Mammary epithelial cell (primary cell): ENCODE data around the gene GNE.

Experiments used
- EZH2 ChIP-seq: IDR thresholded peaks from 2 replicates; pipeline ENCODE4 v1.6.1; 2012; ENCODE audit warnings: low read length, inconsistent platforms, borderline replicate concordance
- TF ChIP-seq, protein P1 (sequence below), 2 donors: IDR thresholded peaks in 1 of 2; conservative IDR thresholded peaks in 1 of 2; 2 replicates each; pipeline ENCODE4 v1.5.1; 2011 to 2012; ENCODE audit warnings: inconsistent platforms in 2 of 2, low read length in 2 of 2, mild to moderate bottlenecking in 2 of 2, control low read depth in 1 of 2, low read depth in 1 of 2; ENCODE audit not compliant: insufficient read depth in 1 of 2; ENCODE audit errors: extremely low read depth in 1 of 2

DNA sequence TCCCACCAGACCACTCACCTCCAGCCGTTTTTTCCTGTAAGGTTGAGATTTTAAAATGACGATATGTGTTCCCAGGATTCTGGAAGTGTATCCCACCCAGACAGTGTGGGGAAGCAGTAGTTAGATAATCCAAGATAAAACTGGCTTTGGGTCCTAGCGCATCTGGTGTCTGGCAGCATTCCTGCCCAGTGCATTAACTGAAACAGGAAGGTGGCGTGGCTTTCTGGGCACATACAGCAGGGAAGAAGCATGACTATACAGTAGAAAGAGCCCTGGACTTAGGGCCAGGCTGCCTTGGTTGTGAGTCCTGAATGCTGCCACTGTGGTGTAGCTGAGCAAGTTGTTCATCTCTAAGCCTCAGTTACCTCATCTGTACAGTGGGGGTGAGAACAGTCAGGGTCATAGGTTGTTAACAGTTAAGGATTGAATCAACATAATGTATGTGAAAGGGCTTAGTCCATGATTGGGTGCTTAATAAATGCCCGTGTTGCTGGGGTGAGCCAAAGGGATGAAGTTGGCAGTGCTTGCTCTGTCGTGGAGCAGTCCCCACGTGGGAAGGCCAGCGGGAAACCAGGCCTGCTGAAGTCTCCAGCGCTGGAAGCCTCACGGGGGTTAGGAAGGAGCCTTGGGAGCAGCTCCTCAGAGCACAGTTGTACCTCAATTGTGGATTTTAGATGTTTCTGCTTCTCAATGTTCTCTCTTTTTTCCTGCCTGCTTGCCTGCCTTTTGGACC is 49.6 kb downstream of the GNE start:
- TF ChIP-seq, protein P1, sequence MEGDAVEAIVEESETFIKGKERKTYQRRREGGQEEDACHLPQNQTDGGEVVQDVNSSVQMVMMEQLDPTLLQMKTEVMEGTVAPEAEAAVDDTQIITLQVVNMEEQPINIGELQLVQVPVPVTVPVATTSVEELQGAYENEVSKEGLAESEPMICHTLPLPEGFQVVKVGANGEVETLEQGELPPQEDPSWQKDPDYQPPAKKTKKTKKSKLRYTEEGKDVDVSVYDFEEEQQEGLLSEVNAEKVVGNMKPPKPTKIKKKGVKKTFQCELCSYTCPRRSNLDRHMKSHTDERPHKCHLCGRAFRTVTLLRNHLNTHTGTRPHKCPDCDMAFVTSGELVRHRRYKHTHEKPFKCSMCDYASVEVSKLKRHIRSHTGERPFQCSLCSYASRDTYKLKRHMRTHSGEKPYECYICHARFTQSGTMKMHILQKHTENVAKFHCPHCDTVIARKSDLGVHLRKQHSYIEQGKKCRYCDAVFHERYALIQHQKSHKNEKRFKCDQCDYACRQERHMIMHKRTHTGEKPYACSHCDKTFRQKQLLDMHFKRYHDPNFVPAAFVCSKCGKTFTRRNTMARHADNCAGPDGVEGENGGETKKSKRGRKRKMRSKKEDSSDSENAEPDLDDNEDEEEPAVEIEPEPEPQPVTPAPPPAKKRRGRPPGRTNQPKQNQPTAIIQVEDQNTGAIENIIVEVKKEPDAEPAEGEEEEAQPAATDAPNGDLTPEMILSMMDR (conservative IDR thresholded peaks at IDR 0.05 in 1 of 2, IDR thresholded peaks at IDR 0.05 in 1 of 2; ENCODE audit: extremely low read depth in 1 of 2, insufficient read depth in 1 of 2, low read depth in 1 of 2, low read length in 2 of 2): no peak
- no peak for TF ChIP-seq EZH2
